BE2C (cell line): Measurements from ENCODE around the gene UBR3.

Experiments
- DNase-seq: peaks from one replicate; pipeline ENCODE4 v3.0.0-alpha.2; 2020
- H3K27me3 ChIP-seq: fragments of 250-450 bp; sonication (Bioruptor Pico); 2 replicates; pipeline ENCODE4 v1.5.1; 2020; ENCODE audit warnings: mild to moderate bottlenecking
- H3K36me3 ChIP-seq: fragments of 250-450 bp; sonication (Bioruptor Pico); 2 replicates; pipeline ENCODE4 v1.5.1; 2020; ENCODE audit warnings: mild to moderate bottlenecking
- H3K4me1 ChIP-seq: fragments of 250-450 bp; sonication (Bioruptor Pico); 2 replicates; pipeline ENCODE4 v1.5.1; 2020
- H3K4me3 ChIP-seq: 2 replicates; pipeline ENCODE4 v1.5.1; 2011; ENCODE audit warnings: low read depth, low read length
- H3K9me3 ChIP-seq: fragments of 250-450 bp; sonication (Bioruptor Pico); 2 replicates; pipeline ENCODE4 v1.5.1; 2020
- CTCF ChIP-seq: IDR thresholded peaks from 2 replicates; pipeline ENCODE4 v1.5.1; 2012; ENCODE audit warnings: mild to moderate bottlenecking, low read depth, low read length

UBR3 gene

DNA sequence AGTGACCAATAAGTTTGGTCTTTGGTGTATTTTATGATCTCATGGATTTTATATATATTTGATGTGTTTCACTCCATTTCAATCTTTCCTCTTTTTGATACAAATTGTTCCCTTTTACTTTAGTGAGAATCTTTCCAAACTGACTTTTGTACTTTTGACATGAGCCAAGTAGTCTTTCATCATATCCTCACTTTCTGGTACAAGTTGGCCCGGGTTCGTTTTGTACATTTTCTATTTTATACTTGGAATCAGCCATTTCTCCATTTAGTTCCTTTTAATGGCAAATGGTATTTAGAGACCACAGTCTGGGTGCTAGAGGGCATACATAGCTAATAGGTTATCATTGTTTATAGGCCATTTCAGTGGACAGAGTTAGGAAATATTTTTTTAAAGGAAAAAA lies 202.8 kb downstream of the UBR3 start:
- Histone ChIP-seq H3K4me1 (no peaks in the 10 kb centered on the region; the same call in 1 of the 2 replicates), H3K27me3 (no peaks in the 10 kb centered on the region), H3K36me3 (no peaks in the 10 kb centered on the region), H3K9me3 (no peaks in the 10 kb centered on the region), H3K4me3 (no peak overlapping the region)
- no peak for TF ChIP-seq CTCF
- DNase-seq = no peak

GRCh38 chr2:170031288-170031687 lies 204.0 kb downstream of the UBR3 start:
- Histone ChIP-seq H3K4me3 (no peak overlapping the region), H3K36me3 (no peaks in the 10 kb centered on the region), H3K4me1 (no peaks in the 10 kb centered on the region; the same call in 1 of the 2 replicates), H3K9me3 (no peaks in the 10 kb centered on the region), H3K27me3 (no peaks in the 10 kb centered on the region)
- no peak for TF ChIP-seq CTCF
- no peak for DNase-seq

DNA sequence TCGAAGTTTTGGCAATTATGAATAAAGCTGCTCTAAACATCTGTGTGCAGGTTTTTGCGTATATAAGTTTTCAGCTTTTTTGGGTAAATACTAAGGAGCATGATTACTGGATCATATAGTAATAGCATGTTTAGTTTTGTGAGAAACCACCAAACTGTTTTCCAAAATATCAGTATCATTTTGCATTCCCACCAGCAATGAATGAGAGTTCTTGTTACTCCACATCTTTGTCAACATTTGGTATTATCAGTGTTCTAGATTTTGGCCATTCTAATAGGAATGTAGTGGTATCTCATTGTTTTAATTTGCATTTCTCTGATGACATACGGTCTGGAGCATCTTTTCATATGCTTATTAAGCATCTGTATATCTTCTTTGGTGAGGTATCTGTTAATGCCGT lies 207.3 kb downstream of the UBR3 start:
- DNase-seq = no peak
- no peaks in the 10 kb centered on the region for H3K27me3 ChIP-seq
- no peaks in the 10 kb centered on the region for H3K36me3 ChIP-seq
- no peak for TF ChIP-seq CTCF
- H3K9me3 ChIP-seq = no peaks in the 10 kb centered on the region
- no peaks in the 10 kb centered on the region for H3K4me1 ChIP-seq
- no peak overlapping the region for H3K4me3 ChIP-seq

DNA sequence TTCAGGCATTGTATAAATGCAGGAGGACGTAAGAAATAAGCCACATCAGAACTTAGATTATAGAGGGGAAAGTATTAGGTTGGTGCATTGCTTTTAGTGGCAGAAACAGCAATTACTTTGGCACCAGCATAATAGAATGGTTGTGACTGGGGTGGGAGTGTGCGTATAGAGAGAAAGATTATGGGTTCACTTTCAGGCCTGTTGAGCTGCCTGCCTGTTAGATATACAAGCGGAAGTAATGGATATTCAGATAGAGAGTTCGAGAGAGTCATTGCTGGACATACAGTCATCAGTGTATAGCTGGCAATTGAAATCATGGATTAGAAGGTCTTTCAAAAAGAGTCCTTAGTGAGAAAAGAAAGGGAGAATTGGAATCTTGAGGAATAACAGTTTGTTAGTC lies 211.5 kb downstream of the UBR3 start:
- no peak for TF ChIP-seq CTCF

DNA sequence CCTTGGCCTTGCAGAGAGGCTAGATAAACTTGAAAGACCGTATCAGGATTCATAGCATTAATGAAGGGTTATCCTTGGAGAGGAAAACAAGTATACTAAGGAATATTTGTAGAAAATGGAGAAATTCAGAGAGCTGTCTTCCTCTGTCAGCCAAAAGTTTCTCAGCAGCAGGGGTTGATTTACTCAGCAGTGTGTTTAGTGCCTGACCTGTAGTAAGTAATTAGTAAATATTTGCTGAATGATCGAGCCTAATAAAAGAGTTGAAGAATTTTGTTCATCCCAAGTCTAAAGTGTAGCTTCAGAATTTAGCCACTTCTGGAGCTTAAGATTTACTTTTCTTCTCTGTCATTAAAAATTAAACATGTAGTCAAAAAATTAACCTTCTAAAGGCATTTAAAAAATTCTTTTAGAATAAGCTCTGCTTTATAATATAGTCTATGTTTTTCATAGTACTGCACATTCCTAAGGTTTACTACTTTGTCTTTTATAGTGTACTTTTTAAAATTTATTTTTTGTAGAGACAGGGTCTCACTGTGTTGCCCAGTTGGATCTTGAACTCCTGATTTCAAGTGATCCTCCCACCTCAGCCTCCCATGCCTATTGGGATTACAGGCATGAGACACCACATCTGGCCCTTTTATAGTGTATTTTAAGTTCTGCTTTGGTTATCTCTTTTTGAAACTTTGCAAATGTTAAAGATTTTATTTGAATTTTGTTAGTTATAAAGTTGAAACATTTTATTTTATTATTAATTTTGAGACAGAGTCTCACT lies 212.3 kb downstream of the UBR3 start:
- no peaks in the 10 kb centered on the region for H3K9me3 ChIP-seq
- no peaks in the 10 kb centered on the region for H3K4me1 ChIP-seq
- no peaks in the 10 kb centered on the region for H3K36me3 ChIP-seq
- no peaks in the 10 kb centered on the region for H3K27me3 ChIP-seq
- DNase-seq = no peak
- H3K4me3 ChIP-seq = no peak overlapping the region
- TF ChIP-seq CTCF = no peak

More for the DNA sequence above, 211.5 kb downstream of the UBR3 start:
- Histone ChIP-seq H3K4me3 (no peak overlapping the region), H3K36me3 (no peaks in the 10 kb centered on the region), H3K9me3 (no peaks in the 10 kb centered on the region), H3K4me1 (no peaks in the 10 kb centered on the region), H3K27me3 (no peaks in the 10 kb centered on the region)
- DNase-seq = no peak

GRCh38 chr2:170044751-170045478 lies 217.7 kb downstream of the UBR3 start:
- H3K4me1 ChIP-seq = no peaks in the 10 kb centered on the region
- H3K9me3 ChIP-seq = no peaks in the 10 kb centered on the region
- H3K27me3 ChIP-seq = no peaks in the 10 kb centered on the region
- DNase-seq = no peak
- H3K4me3 ChIP-seq = no peak overlapping the region
- no peak for TF ChIP-seq CTCF
- H3K36me3 ChIP-seq = no peaks in the 10 kb centered on the region
